ENCODE measurements around the gene MRFAP1L1. TPM values are rescaled to one million over a fixed set of nuclear protein-coding genes. Genes with fewer than 3 reads are reported as not detected.

MRFAP1L1 gene
- total and polyA plus RNA-seq, 11 donors = 38.2 to 77.2 (median 43.9) TPM

DNA sequence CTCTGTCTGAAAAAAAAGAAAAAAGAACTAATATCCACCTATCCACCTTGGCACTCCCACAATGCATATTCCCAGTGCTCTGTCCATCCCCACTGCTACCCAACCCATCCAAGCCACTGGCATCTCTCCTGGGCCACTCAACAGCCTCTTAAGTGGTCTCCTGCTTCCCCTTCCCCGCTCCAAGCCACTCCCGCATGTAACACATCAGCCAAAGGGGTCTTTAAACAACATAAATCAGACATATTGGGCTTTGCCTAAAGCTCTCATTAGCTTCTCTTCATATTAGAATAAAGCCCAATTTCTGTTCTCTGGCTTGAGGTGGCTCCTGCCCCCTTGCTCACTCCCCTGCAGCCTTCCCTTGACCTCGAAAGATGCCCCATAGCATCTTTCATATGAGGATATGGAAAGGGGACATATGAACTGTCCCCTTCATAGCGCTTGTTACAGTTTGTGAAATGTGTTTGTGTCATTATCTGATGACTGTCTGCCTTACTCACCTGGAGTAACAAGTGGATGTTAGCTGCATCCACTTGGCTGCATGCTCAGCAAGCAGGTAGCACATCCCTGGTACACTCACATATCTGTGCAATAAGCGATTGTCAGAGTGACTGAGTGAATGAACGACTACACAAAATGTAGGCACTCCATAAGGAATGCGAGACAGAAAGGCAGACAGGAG is 9.4 kb upstream of the MRFAP1L1 start:
- DNase-seq (no peak), ATAC-seq (no peak)
- peaks cover 0 to 3% (median 0%) of the 10 kb centered on the region in 9 donors for H3K36me3 ChIP-seq
- H3K27ac ChIP-seq = no peak overlapping the region
- no peak overlapping the region for H3K4me3 ChIP-seq
- no peaks in the 10 kb centered on the region for H3K27me3 ChIP-seq
- WGBS, 4 donors = 78 to 86% (median 82%) methylated on average over 7 of the region's 7 CpGs
- H3K4me1 ChIP-seq = peaks cover 6 to 38% (median 27%) of the 10 kb centered on the region in 12 donors
- no peak for TF ChIP-seq POLR2A (IDR thresholded peaks at IDR 0.05)
- TF ChIP-seq, protein P1, sequence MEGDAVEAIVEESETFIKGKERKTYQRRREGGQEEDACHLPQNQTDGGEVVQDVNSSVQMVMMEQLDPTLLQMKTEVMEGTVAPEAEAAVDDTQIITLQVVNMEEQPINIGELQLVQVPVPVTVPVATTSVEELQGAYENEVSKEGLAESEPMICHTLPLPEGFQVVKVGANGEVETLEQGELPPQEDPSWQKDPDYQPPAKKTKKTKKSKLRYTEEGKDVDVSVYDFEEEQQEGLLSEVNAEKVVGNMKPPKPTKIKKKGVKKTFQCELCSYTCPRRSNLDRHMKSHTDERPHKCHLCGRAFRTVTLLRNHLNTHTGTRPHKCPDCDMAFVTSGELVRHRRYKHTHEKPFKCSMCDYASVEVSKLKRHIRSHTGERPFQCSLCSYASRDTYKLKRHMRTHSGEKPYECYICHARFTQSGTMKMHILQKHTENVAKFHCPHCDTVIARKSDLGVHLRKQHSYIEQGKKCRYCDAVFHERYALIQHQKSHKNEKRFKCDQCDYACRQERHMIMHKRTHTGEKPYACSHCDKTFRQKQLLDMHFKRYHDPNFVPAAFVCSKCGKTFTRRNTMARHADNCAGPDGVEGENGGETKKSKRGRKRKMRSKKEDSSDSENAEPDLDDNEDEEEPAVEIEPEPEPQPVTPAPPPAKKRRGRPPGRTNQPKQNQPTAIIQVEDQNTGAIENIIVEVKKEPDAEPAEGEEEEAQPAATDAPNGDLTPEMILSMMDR (IDR thresholded peaks at IDR 0.05) = no peak
- no peaks in the 10 kb centered on the region for H3K9me3 ChIP-seq
- intact Hi-C loops (cut with DNase I) = loop anchor here in 6 of 10 donors (2.0 to 10.0 kb wide), 4 partner anchors 63 to 352 kb away; partner anchors contain the start of gene KIAA0232 (in 4 of the 6)

DNA sequence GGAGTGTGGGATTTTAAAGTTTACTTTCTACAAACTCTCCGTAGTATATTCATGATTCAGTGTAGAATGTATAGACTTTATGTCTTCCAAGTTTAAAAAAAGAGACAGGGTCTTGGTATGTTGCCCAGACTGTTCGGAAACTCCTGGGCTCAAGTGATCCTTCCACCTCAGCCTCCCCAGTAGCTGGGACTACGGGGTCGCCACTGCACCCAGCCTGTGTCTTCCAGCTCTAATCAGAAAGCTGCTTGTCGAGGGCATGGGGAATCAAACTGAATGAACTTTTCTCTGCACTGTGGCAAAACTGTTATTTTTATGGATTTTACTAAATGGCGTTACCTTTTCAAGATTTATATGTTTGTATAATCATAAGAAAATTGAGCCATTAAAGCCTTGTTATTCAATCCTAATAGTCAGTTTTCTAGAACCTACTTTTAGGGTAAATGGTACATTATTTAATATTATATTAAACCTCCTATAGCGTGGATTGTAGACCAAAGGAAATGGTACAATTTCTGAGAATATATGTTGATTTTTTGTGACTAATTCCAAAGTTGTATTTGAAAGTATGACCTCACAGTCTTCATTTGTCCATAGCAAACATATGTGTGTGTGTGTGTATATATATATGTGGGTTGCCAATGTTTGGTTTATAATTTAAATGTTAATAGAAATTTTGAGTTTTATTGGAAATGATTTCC is 7.4 kb upstream of the MRFAP1L1 start:
- peak overlapping the region in 9 of 12 donors; percentile 80 to 97 (median 94) for H3K27ac ChIP-seq
- WGBS, 4 donors = 26 to 38% (median 31%) methylated on average over 7 of the region's 7 CpGs
- no peak for TF ChIP-seq POLR2A (IDR thresholded peaks at IDR 0.05)
- TF ChIP-seq, protein P1 (IDR thresholded peaks at IDR 0.05) = no peak

DNA sequence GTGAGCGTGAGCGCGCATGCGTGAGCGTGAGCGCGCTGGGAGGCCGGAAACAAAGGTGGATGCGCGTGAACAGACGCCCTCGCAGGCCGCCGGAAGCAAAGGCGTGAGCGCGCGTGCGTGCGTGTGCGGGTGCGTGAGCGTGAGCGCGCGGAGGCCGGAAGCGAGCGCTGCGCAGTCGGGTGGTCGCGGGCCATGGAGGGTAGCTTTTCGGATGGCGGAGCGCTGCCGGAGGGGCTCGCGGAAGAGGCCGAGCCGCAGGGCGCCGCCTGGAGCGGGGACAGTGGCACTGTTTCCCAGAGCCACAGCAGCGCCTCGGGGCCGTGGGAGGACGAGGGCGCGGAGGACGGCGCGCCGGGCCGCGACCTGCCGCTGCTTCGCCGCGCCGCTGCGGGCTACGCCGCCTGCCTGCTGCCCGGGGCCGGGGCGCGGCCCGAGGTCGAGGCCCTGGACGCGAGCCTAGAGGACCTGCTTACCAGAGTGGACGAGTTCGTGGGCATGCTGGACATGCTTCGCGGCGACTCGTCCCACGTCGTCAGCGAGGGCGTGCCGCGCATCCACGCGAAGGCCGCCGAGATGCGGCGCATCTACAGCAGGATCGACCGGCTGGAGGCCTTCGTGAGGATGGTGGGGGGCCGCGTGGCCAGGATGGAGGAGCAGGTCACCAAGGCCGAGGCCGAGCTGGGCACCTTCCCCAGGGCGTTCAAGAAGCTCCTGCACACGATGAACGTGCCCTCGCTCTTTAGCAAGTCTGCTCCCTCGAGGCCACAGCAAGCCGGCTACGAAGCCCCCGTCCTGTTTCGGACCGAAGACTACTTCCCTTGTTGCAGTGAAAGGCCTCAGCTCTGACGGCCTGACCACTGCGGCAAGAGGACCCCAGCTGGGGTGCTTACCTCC is 6.6 kb upstream of the MRFAP1L1 start, which contains the start of gene BLOC1S4:
BLOC1S4 (plus strand) TSS at position 157 of the 894 bp plus-strand sequence; CDS start at position 193, 36 bp downstream.
- 0 to 1% (median 0%) methylated on average over 66 to 109 of the region's 109 CpGs for WGBS, 4 donors
- intact Hi-C loops (cut with DNase I) = loop anchor here in 8 of 10 donors (2.0 to 10.0 kb wide), 5 partner anchors 66 to 353 kb away; partner anchors contain the start of genes KIAA0232 (in 5 of the 8), GRPEL1 (in 1 of the 8) and MRFAP1 (in 1 of the 8)
- H3K27ac ChIP-seq = peak within 1 kb of the TSS; percentile 80 to 97 (median 94)

More for the DNA sequence above, 7.4 kb upstream of the MRFAP1L1 start:
- Histone ChIP-seq H3K27me3 (no peaks in the 10 kb centered on the region), H3K9me3 (no peaks in the 10 kb centered on the region), H3K36me3 (peaks cover 0 to 3% (median 0%) of the 10 kb centered on the region in 9 donors), H3K4me3 (peak overlapping the region; percentile 64 to 94 (median 76)), H3K4me1 (peaks cover 6 to 38% (median 27%) of the 10 kb centered on the region in 12 donors)
- no peak for DNase-seq
- intact Hi-C loops (cut with DNase I) = loop anchor here in 8 of 10 donors (2.0 to 10.0 kb wide), 5 partner anchors 65 to 352 kb away; partner anchors contain the start of genes KIAA0232 (in 5 of the 8), GRPEL1 (in 1 of the 8) and MRFAP1 (in 1 of the 8)
- no peak for ATAC-seq

More for the DNA sequence above, 6.6 kb upstream of the MRFAP1L1 start, which contains the start of gene BLOC1S4:
- H3K4me3 ChIP-seq = peak within 1 kb of the TSS; percentile 64 to 94 (median 76)
- DNase-seq (peak; percentile 88 to 94 (median 91)), ATAC-seq (peak; percentile 84 to 94 (median 93))
- H3K9me3 ChIP-seq = no peaks in the 10 kb centered on the region
- peak in 1 of 2 donors; percentile 84 for TF ChIP-seq POLR2A (IDR thresholded peaks at IDR 0.05)
- TF ChIP-seq, protein P1 (IDR thresholded peaks at IDR 0.05) = peak in 5 of 12 donors; percentile 13 to 36 (median 16)
- H3K4me1 ChIP-seq = peaks cover 6 to 38% (median 27%) of the 10 kb centered on the region in 12 donors
- peaks cover 0 to 3% (median 0%) of the 10 kb centered on the region in 9 donors for H3K36me3 ChIP-seq
- H3K27me3 ChIP-seq = no peaks in the 10 kb centered on the region

Measured in heart left ventricle (tissue), 16 donors.